Stimulated activated CD8-positive, alpha-beta memory T cell treated with anti-CD3 and anti-CD28 coated beads, Interleukin-2, amount 100 ng/mL, for 48 hours (primary cell): ENCODE data around the gene ADGRL2.

Source experiments
- DNase-seq, 2 donors: peaks; one replicate each; pipeline ENCODE4 v3.0.0-alpha.2; 2020; ENCODE audit warnings: low read depth in 2 of 2

The ADGRL2 gene

GRCh38 chr1:81907575-81907974 is 106.8 kb downstream of the ADGRL2 start:
- no peak for DNase-seq

GRCh38 chr1:81912383-81912782 is 111.6 kb downstream of the ADGRL2 start:
- DNase-seq, result no peak

DNA sequence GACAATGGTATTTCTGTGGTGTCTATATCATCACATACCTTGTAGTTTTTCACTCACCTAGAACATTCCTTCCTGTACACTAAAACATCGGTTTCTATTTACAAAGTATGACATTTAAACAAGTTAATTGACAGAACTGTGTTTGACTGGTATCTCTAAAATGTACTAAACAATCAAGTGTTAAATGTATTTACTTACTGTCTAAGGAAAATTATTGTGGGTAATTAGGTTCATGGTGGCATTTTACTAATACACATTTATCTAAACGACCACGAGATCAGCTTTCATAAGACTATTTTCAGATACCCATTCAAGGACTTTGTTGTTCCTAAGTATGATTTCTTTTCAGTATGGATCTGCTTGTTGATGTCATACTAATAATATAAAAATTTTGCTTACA is 115.2 kb downstream of the ADGRL2 start:
- DNase-seq, result no peak

DNA sequence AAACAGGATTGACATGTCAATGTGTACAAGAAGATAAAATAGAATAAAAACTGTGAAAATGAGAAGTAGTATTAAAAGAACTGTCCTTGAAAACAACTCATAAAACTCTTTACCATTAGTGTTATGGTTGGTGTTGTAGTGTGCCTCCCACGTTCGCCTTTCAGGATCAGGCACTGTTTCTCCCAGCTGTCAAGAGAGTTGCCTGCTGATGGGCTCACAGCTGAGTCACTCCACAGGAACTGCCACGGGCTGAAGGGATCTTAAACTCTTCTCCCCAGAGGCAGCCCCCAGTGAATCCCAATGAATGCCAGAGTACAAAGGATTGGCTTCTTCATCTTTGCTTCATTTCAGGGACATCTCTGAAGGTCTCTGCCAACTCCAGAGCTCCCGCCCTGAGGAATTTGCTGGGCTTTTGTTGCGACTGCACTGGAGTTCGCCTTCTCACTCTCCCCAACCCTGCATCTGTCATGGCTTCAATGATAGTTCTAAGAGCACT is 119.6 kb downstream of the ADGRL2 start:
- no peak for DNase-seq

GRCh38 chr1:81920886-81921285 is 120.2 kb downstream of the ADGRL2 start:
- no peak for DNase-seq

DNA sequence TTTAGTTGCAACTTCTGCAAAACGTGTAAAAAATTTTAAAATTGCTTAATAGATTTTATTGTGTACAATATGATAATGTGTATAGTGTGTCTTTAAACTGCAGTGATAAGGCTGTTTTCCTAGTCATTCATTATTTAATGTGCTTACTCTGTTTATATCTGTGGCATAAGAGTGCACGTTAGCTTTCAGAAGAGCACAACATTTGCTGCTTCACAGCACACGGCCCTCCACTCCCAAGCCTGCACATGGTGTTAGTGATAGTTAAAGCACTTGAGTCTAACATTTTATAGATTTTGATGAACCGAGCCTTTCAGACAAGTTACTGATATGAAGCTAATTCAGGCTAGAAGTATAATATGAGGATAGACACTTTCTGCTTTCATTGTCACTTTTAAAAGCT is 120.6 kb downstream of the ADGRL2 start:
- no peak for DNase-seq

DNA sequence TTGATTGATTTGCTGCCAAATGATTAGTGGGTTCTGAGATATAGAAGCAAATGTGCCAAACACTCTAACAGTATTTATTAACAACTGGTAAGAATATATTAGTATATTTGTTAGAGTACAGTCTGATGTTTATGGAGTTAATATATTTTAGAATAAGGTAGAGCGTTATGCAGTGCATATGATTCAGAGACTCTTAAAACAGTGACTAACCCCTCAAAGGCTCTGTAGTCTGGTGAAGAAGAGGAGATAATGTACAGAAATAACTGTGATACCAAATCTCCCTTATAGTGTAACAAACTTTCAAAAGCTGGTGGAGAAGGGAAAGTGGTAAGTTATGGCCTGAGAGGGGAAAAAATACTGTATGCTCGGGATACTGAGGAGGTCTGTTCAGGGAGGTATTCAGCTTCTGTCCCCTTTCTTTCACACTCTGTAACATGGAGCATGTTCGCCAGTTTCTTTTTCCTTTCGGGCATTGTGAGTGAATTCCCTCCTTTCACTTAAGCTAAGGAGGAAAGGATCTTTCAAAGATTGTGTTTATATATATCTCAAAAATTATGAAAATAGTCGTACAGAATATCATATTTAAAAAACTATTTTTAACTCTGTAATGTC is 121.2 kb downstream of the ADGRL2 start:
- DNase-seq, result no peak

DNA sequence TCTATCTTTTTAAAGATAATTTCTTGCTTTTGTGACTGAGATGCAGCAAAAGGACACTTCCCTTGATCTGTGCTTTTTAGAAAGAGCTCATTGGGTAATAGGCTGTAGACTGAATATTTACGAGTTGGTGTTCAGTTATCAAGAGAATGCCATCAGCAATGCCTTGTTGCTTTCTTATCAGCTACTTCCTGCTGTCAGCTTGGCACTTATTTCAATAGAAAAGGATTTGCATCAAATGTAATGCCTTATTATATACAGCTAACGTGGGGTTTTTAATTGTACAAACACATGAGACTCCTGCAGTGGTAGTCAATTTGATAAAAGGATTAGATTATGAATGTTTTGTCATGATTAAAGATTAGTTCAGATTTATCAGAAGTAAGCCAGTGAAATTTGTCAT is 122.2 kb downstream of the ADGRL2 start:
- DNase-seq, result no peak

GRCh38 chr1:81929106-81929505 is 128.4 kb downstream of the ADGRL2 start:
- no peak for DNase-seq

DNA sequence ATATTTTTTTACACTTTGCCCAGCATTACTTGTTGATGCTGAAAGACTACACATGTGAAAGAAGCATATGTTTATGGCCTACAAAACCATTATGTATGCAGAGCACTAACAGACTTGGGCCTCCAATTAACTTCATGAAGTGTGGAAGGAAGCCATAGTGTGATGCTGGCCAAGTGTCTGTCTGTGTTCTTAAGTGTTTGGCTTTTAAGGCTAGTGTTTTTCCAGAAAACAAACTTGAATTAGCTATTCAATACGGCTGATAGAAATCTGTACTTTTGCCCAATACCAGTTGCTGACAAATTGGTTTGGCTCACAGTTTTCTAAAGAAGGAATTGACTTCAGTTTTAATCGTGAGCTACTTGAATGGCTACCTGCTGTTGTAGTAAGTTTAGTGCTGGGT is 136.1 kb downstream of the ADGRL2 start:
- DNase-seq, result no peak

DNA sequence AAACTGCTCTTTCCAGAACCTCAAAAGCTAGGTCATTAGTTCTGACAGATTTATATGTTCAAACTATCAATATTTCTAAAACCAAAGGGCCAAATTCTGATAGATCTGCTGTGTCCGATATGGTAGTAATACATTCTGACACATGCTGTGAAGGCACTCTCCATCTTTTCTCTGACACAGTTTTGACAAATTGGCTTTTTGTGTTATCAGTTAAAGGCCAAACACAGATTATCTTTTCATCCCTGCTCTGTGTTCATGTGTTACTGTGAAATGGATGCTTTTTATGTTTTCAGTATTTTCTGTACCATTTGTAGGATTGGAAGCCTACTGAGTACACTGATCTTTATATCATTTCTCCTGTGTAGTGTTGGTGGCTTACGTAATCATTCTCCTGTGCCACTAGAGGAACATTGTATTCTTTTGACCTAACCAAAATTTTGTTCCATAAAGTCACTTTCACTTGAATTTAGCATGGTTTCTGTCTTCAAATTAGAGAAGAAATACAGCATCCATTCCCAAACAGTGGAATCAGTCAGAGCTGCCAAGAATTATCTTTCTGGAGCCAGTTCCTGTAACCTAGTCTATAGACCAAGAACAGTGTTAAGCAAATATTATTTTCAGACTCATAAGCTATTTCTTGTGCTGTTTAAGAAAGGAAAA is 137.2 kb downstream of the ADGRL2 start:
- no peak for DNase-seq

GRCh38 chr1:81948495-81948894 is 147.8 kb downstream of the ADGRL2 start:
- DNase-seq, result no peak

DNA sequence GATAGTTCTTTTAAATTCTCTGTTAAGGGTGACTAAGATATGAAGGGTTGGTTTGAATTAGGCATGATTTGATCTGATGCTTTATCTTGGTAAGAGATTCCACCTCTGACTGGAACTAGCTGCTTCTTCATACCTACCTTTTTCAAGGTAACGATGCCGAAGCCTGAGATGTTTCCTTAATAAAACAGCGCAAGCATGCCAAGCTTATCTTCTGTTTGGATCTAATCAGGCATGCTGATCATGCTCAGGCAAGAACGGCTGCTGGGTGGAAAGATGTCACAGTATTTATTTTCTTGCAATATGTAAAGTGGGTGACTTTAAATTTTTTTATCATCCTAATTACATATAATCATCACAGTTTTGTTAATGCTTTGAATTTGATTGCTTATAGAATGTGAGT is 148.7 kb downstream of the ADGRL2 start:
- DNase-seq, result no peak

GRCh38 chr1:81950037-81950436 is 149.3 kb downstream of the ADGRL2 start:
- no peak for DNase-seq

GRCh38 chr1:81950591-81951244 is 150.0 kb downstream of the ADGRL2 start:
- no peak for DNase-seq

- no peak for DNase-seq
These were observed 153.8 kb downstream of the ADGRL2 start for GRCh38 chr1:81954534-81955020.

DNA sequence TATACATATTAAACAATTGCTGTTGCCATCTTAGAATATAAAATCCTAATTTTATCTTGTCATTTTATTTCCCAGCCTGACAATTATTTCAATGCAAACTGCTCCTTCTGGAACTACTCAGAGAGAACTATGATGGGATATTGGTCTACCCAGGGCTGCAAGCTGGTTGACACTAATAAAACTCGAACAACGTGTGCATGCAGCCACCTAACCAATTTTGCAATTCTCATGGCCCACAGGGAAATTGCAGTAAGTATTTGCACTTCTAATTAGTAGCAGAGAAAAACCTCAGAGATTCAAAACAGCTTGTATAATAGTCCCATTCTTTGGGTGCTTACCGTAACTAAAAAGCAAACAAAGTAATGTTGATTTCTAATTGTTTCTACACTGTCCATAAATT is 167.2 kb downstream of the ADGRL2 start:
- no peak for DNase-seq

DNA sequence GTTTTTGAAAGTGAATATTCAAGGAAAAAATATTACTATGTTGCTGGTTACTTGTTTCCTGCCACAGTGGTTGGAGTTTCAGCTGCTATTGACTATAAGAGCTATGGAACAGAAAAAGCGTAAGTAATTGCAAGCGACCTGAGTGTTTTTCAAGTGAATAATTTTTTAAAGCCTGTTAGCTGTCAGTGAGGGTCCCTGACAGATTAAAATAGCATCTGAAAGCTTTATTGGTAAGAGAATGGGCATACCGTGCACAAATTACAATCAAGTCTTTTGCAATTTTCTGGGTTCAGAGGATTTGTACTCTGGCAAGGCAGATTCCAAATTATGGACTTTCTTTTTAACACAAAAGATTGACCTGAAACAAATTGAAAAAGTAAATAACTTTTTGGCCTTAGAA is 169.7 kb downstream of the ADGRL2 start:
- DNase-seq, result no peak

GRCh38 chr1:81974222-81974841 is 173.6 kb downstream of the ADGRL2 start:
- DNase-seq, result no peak

DNA sequence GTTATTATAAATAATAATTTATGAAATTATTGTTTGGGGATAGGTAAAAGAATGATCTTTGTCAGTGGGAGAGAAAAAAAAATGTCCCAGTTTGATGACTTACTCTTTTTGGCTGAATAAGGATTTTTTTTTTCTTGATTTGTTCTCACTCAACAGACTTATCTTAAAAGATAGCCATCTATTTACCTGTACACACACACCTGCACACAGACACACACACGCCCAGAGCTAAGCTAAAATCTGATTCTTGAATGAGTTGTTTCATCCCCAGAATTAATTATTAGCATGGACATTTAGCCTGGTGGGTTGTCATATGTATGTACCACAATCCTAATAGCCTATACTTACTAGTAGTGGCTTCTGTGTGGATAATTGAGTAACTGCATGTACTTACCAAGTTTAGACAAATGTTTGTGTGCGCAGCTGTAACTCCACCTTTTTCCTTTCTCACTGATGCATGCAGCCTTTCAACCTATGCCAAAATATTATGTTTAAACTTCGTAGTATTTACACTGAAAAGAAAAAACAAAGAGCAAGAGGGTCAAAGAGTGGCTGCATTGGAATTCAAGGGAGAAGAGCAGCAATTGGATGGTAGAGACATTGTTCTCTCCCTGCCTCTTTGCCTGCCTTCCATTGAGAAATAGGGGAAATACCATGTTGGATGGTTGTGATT is 174.3 kb downstream of the ADGRL2 start:
- no peak for DNase-seq

DNA sequence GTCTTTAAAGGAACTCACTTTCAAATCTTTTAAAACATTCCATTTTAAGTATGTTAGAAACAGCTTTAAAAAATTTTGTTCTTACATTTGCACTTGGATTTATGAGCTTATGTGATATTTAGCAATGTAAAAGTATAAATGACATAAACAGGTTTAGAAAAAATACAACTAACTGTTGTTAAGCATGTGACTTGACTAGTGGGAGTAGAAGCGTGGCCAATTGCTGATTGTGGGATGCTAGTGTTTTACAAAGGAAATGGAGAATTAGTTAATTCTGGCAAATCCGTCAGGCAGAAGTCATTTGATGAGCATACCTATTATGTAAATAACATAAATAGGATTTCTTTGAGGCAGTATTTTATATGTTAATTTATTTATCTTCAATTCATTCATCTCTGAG is 175.8 kb downstream of the ADGRL2 start:
- DNase-seq, result no peak

- DNase-seq, result no peak
These were observed 178.2 kb downstream of the ADGRL2 start for GRCh38 chr1:81978945-81979344.
